K562 (cell line): ENCODE measurements around the gene SPTLC2. TPM values are rescaled to one million over a fixed set of nuclear protein-coding genes. Genes with fewer than 3 reads are reported as not detected.
A peak's percentile ranks its signal among the peaks of the same experiment; 100 is the strongest.

Experiments
- ASH1L ChIP-seq: fragments of 450-650 bp; IDR thresholded peaks from 2 replicates; pipeline ENCODE4 v1.6.1; 2018; ENCODE audit warnings: borderline replicate concordance, mild to moderate bottlenecking, low read depth; ENCODE audit not compliant: partially characterized antibody
- BACH1 ChIP-seq: fragments of 200-800 bp; sonication (Bioruptor generic); IDR thresholded peaks from 2 replicates; pipeline ENCODE4 v1.6.1; 2016; ENCODE audit warnings: missing genetic modification characterization, missing compliant biosample characterization
- BRD4 ChIP-seq: fragments of 200-600 bp; sonication (generic); IDR thresholded peaks from 2 replicates; pipeline ENCODE4 v1.6.1; 2017; ENCODE audit warnings: inconsistent platforms
- CEBPB ChIP-seq: fragments of 450-650 bp; IDR thresholded peaks from 2 replicates; pipeline ENCODE4 v1.6.1; 2016; ENCODE audit warnings: missing genetic modification characterization, missing compliant biosample characterization
- CLOCK ChIP-seq: fragments of 250-450 bp; sonication (Bioruptor Pico); IDR thresholded peaks from 2 replicates; pipeline ENCODE4 v1.4.0; 2020; ENCODE audit warnings: mild to moderate bottlenecking, moderate library complexity, borderline replicate concordance
- CREBBP ChIP-seq: IDR thresholded peaks from one replicate; pipeline ENCODE4 v1.6.1; 2012; ENCODE audit warnings: low read depth, mild to moderate bottlenecking, control low read depth, inconsistent platforms, low read length
- ELF2 ChIP-seq: fragments of 250-450 bp; sonication (Bioruptor Pico); IDR thresholded peaks from 2 replicates; pipeline ENCODE4 v1.5.0; 2021; ENCODE audit warnings: mild to moderate bottlenecking
- GTF2B ChIP-seq: IDR thresholded peaks from 2 replicates; pipeline ENCODE4 v1.6.1; 2011; ENCODE audit not compliant: insufficient read length; ENCODE audit errors: extremely low read depth
- HIVEP1 ChIP-seq: fragments of 250-450 bp; sonication (Bioruptor Pico); IDR thresholded peaks from 2 replicates; pipeline ENCODE4 v1.4.0; 2020; ENCODE audit warnings: mild to moderate bottlenecking
- MTF1 ChIP-seq: fragments of 250-450 bp; sonication (Bioruptor Pico); IDR thresholded peaks from 2 replicates; pipeline ENCODE4 v1.9.0; 2021; ENCODE audit warnings: moderate library complexity, mild to moderate bottlenecking, inconsistent platforms, borderline replicate concordance
- MYC ChIP-seq, 2 experiments: fragments of 250-450 bp in 1 of 2; sonication (Bioruptor Pico) in 1 of 2; IDR thresholded peaks; 2 replicates each; pipeline versions ENCODE4 v1.5.1 to v1.6.1; 2012 to 2021; ENCODE audit warnings: low read depth in 2 of 2, borderline replicate concordance in 1 of 2, improper control_type of control experiment in 1 of 2, low read length in 1 of 2, mild to moderate bottlenecking in 1 of 2, moderate library complexity in 1 of 2
- POLR2AphosphoS5 ChIP-seq: IDR thresholded peaks from 2 replicates; pipeline ENCODE4 v1.6.1; 2011; ENCODE audit warnings: mild to moderate bottlenecking, low read depth, low read length, moderate library complexity; ENCODE audit not compliant: control insufficient read depth, insufficient read depth
- RBBP5 ChIP-seq: fragments of 200-600 bp; sonication (generic); IDR thresholded peaks from 2 replicates; pipeline ENCODE4 v1.6.1; 2012; ENCODE audit warnings: borderline replicate concordance, mild to moderate bottlenecking, low read length, control low read depth, inconsistent platforms; ENCODE audit not compliant: insufficient read depth, poor library complexity, severe bottlenecking
- RBM39 ChIP-seq: fragments of 200-400 bp; formaldehyde crosslinking; optimal IDR thresholded peaks from 2 replicates; pipeline ENCODE3; 2018; ENCODE audit warnings: low read depth, low read length
- RFX1 ChIP-seq: fragments of 450-650 bp; IDR thresholded peaks from 2 replicates; pipeline ENCODE4 v1.6.1; 2016; ENCODE audit warnings: mild to moderate bottlenecking, moderate library complexity
- TAF15 ChIP-seq: fragments of 200-400 bp; formaldehyde crosslinking; IDR thresholded peaks from 2 replicates; pipeline ENCODE4 v1.6.1; 2017; ENCODE audit warnings: mild to moderate bottlenecking, low read depth, low read length, moderate library complexity
- ZBTB12 ChIP-seq: fragments of 250-450 bp; sonication (Bioruptor Pico); IDR thresholded peaks from 2 replicates; pipeline ENCODE4 v1.4.0; 2020
- ZFP30 ChIP-seq: fragments of 250-450 bp; sonication (Bioruptor Pico); IDR thresholded peaks from 2 replicates; pipeline ENCODE4 v1.8.0; 2022; ENCODE audit warnings: moderate library complexity, mild to moderate bottlenecking, inconsistent platforms, borderline replicate concordance
- ZFP91 ChIP-seq: sonication (generic); formaldehyde crosslinking; IDR thresholded peaks from 2 replicates; pipeline ENCODE4 v1.8.0; 2022; ENCODE audit warnings: mild to moderate bottlenecking, missing genetic modification reagents
- ZNF584 ChIP-seq: fragments of 200-800 bp; sonication (Bioruptor generic); IDR thresholded peaks from 2 replicates; pipeline ENCODE4 v1.6.1; 2016; ENCODE audit warnings: low read depth, mild to moderate bottlenecking, missing genetic modification characterization, missing compliant biosample characterization
- ZNF699 ChIP-seq: fragments of 250-450 bp; sonication (Bioruptor Pico); IDR thresholded peaks from 2 replicates; pipeline ENCODE4 v1.8.0; 2021; ENCODE audit warnings: mild to moderate bottlenecking, moderate library complexity; ENCODE audit not compliant: insufficient replicate concordance
- polyA plus RNA-seq, 8 experiments: library from polyadenylated mRNA; depleted of rRNA in 4 of 8; stranded (reverse) in 5 of 8; unstranded in 3 of 8; fragments of >200 nt; fragmentation: Nextera tagmentation in 2 of 8; fragmentation: Illumina TruSeq in 1 of 8; extraction: Ambion mirVana in 2 of 8; extraction: Trizol in 1 of 8; gene quantifications; 2 replicates each; pipeline versions ENCODE4 v1.2.1 to v1.2.3, GENCODE V29; 2011 to 2014; ENCODE audit warnings: inconsistent platforms in 1 of 8, missing spikeins in 1 of 8
- total RNA-seq, 7 experiments: library from RNA; depleted of rRNA in 6 of 7; stranded (reverse); fragments of >200 nt in 6 of 7; fragmentation: Illumina TruSeq in 2 of 7; extraction: Trizol in 2 of 7; gene quantifications; 2 replicates each; pipeline versions ENCODE4 v1.2.1 to v1.2.3, GENCODE V29; 2011 to 2021; ENCODE audit warnings: low replicate concordance in 1 of 7

SPTLC2 gene
- total and polyA plus RNA-seq, 9 of the 15 experiments (the other 6 are each of a cell fraction or from before 2014, with no cell fraction given) = 4.5 to 30.4 (median 14.0) TPM

- TF ChIP-seq GTF2B (no peak), MTF1 (no peak), RBBP5 (peak; percentile 92), RFX1 (no peak), ELF2 (CRISPR knock-in tag) (0 out of 2 replicates have a peak, but pooled peaks have one; percentile 41), POLR2AphosphoS5 (peak; percentile 67), MYC (IDR thresholded peaks at IDR 0.05; ENCODE audit: low read depth, low read length) (peak; percentile 72), MYC (CRISPR knock-in tag; IDR thresholded peaks at IDR 0.05; ENCODE audit: borderline replicate concordance, low read depth) (no peak), ASH1L (peak; percentile 95), CEBPB (tag) (no peak), CLOCK (no peak), CREBBP (no peak), HIVEP1 (no peak), BRD4 (no peak), BACH1 (tag) (no peak), RBM39 (no peak), ZBTB12 (CRISPR knock-in tag) (no peak), ZFP30 (CRISPR knock-in tag) (no peak), TAF15 (no peak), ZNF699 (no peak), ZFP91 (CRISPR knock-in tag) (no peak), ZNF584 (CRISPR knock-in tag) (no peak)
Observed at GRCh38 chr14:77616454-77617229, at the start of gene SPTLC2 (continued).
